HG02759 (cell line): Measurements from ENCODE around the gene DPYSL3.
A peak's percentile ranks its signal among the peaks of the same experiment; 100 is the strongest.

Experiments used
- ATAC-seq: cut with Tn5 transposase; IDR thresholded peaks from one replicate; pipeline ENCODE4 v1.9.1; 2021; ENCODE audit warnings: mild to moderate bottlenecking, moderate library complexity; ENCODE audit not compliant: unreplicated experiment

Gene DPYSL3

DNA sequence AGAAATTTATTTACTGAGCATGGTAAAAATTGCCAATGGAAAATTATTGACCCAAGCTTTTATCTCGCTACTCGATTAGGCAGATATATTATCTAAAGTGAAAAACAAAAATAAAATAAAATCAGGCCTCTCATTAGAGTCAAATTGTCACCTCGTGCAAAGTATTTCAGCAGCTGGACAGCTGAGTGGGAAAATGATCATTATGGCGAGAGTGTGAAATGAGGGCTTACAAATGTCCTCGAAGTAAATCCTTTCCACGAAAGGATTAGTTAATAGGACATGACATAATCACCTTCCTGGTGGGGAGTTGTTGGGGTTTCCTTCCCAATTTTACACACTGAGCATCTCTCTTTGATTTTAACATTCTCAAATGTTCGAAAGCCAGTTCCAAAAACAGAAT is 5.4 kb upstream of the DPYSL3 start:
- no peak for ATAC-seq

DNA sequence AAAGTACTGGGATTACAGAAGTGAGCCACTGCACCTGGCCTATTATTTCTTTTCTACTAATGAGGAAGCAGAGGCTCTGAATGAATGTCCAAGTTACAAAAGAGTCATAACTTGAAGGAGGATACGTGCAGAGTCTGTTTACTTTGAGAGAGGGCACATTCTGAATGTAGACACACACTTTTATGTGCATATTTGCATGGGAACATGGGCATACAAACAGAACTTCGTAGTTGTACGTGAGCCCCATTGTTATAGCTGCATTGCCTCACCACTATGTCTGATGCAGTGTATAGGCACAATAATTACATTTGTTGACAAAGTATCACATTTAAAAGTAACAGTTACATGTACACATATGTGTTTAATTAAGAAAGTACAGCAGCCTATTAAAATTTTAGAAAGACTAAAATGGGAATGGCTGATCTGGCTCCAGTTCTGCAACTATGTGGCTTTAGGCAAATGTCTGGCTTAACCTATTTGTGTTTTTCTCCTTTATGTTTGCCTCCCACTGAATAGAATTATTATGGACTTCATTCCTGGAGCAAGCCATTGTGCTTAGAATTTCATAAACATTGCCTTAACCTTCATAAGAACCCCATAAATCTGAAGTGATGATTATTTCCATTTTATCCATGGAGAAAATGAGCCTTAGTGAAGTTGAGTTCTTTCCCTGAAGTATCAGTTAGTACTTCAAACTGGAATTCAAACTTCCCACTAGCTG is 3.0 kb upstream of the DPYSL3 start:
- no peak for ATAC-seq

DNA sequence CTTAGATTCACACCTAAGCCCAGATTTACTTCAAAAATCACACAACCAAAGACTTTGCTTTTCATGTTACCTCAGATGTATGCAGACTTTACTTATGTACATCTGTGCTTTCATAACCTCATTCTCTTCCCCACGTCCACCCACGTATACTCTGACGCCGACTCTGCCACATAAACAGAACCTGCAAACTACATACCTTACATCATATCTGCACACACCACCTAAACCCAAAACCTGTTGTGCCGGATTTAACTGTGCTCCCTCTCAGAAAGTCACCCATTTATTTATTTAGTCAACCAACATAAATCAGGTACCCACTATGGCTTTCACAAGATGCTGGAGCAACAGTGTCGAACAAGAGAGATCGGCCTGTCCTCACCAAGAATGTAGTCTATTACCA is 1.0 kb upstream of the DPYSL3 start:
- no peak for ATAC-seq

DNA sequence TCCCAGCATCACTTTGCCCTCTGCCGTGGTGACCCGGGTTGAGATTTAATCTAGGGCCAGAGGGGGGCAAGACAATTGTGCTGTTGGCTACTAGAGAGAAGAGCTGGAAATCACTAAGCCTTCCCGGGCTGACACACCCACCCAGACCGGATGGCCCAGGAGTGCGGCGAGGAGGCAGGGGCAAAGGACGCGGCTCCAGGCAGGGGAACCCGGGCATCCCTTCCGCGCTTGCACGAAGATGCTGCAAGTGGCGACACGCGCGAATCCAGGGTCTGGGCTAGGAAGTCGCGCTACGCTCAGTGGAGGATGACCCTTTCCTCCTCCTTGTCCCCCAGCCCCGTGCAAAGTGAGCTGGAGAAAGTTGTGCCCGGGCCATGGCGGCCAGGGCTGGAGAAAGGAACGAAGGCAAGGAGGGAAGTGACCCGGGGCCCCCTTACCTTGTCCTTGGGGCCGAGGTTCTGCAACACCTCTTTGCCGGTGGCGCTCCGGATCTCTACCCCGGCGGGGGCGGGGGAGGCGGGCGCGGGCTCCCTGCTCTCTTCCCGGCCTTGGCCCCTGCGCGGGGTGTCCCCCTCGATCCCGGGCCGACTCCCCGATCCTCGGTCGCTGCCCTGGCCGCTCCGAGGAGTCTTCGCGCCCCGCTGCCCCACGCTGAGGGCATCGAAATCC is 693 bp downstream of the DPYSL3 start:
- ATAC-seq: peak; percentile 25

DNA sequence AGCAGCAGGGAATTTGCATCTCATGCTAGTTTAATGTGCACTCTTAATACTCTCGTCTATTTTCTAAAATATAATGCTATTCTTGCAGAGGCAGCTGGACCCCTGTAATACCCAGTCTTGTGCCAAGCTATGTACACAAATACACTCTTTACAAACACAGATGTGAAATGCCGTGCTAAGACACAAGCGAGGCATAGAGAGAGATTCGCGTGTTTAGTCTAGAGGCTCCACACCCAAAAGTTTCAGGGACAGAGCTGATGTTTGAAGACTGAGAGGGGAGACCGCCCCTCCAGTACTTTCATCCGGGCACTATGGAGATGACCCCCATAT is 1.2 kb downstream of the DPYSL3 start:
- no peak for ATAC-seq

DNA sequence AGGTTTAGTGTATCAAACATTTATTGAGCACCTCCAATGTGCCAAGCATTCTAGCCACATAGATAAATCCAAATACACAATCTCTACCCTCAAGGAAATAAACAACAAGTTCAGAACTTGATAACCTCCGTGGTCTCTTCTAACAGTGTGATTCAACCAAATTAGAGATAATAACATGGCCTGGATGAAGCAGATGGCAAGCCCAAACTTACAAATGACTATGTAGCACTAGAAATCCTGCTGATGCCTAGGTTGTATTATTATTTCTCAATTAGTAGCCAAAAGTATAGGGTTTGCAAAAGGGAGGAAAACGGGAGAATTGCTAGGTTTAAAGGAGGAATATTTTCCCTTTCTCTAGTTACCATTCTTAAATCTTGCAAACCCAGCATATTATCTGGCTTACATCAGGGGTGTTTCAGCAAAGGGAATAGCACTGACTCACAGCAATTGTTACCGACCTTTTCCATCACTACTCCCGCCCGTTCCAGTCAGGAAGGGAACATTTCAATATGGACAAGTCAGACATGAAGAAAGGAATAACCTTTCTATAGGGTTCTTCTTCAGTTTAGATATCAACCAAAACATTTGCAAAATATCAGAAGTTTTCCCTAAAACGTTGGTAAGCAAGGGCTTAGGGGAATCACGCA is 2.3 kb downstream of the DPYSL3 start:
- ATAC-seq: no peak

DNA sequence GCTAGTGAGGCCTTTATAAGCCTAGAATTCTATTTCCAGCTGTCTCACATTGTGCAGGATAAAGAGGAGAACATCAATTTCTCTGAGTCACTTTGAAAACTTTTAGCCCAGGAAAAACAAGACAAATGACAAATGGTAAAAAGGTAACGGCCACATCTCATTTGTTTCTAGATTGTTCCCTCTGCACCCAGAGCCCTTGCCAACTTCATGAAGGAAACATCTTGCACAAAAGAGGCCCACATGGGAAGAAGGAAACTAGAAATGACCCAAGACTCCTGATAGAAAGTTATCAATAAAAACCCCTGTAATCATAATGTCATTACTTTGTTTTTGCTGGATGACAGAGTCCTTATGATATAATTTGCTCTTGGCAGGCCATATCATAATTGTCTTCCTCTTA is 5.3 kb downstream of the DPYSL3 start:
- ATAC-seq: no peak

DNA sequence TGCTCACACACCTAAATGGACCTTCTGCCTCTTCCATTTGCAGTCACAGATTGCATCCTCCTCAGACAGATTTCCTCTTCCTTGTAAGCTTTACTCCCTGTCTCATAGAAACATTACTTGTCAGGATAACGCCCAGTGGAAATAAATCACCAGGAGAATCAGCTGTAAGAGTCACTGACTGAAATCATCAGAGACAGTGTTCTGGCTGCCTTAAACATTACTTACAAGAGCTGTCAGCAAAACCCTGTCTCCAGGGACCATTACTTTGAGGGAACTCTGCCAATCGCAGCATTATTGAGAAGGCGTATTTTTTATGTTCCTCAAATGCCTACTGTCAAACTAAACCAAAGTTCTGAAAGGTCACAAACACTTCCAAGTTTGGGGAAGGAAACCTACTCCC is 5.9 kb downstream of the DPYSL3 start:
- ATAC-seq: no peak

DNA sequence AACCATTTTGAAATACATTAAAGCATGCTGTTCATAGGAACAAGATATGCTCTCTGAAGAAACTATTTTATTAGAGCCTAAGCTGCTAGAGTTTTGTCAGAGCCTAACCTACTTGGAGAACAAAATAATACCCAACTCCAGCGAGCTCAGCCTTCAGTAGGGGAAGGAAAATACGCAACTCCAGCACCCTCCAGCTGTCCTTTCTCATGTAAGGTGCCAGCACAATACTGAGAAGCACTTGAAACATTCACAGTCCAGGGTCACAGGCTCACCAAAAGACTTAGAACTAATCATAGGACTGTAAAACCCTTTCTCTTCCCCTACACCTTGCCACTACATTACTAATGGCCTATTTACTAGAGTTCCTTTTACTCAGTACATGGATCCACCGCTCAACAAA is 18.9 kb downstream of the DPYSL3 start:
- ATAC-seq: no peak

DNA sequence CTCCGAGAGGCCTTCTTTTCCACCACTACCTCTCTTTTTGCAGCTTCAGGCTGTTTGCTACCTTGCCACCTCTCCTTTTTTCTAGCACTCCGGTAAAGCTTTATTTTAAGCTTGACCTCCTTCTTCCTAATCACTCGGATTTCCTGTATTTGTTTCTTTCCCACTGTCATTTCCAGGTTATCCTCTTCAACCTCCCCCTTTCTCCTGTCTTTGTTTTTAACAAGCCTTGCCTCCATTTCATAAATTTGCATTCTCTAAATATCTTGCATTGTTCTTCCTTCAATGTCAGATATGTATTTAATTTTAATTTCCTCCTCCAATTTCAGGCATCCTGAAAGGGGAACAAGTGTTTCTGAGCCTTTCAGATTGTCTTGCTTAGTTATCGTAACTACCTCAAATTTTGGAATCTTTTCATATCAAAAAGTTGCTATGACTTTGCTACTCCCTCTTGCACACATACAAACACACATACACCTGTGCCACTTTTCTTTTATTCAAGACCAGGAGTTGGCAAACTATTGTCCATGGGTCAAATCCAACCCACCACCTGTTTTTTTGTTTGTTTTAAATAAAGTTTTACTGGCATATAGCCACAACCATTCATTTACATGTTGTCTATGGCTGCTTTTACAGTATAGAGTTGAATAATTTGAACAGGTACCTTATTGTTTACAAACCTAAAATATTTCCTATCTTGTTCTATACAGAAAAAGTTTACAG is 22.7 kb downstream of the DPYSL3 start:
- no peak for ATAC-seq

DNA sequence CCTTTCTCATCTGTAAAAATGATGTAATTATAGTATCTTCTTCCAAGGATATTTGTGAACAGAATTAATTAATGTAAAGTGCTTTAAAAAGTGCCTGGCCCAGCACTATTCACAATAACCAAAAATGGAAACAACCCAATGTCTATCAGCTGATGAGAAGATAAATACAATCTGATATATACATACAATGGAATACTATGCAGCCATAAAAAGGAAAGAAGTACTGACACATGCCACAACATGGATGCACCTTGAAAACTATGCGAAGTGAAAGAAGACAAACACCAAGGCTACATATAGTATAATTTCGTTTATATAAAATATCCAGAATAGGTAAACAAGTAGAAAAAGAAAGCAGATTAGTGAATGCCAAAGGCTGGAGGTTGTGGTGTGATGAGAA is 24.1 kb downstream of the DPYSL3 start:
- no peak for ATAC-seq

DNA sequence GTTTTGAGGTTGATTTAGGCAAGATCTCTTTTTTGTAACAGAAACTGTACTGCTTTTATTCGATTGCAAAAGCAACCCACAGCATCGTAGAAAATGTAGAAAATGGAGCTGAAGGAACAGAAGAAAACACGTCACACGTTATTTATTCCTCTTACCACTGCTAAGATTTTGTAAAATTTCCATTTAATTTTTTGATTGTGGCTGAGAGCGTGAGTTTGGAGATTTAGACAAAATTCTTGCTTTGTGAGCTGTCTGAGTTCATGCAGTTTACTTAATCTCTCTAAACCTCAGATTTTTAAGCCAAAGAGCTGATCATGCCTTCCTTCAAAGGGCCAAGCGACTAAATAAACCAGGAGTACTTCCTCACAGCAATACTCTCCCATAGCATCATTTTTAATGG is 24.8 kb downstream of the DPYSL3 start:
- ATAC-seq: no peak

DNA sequence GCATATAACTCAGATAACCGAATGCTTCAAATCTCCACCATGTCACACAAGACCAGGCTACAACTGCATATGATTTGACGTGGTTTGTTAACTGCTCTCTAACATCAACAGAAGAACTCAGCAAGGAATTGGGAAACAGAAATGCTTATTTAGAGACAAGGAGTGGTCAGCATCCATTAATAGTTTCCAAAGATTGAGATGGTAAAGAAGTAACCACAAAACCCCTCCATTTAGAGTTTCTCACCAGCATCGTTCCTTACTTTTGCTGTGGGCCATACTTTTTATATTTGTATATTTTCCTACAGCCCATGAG is 25.2 kb downstream of the DPYSL3 start:
- no peak for ATAC-seq

DNA sequence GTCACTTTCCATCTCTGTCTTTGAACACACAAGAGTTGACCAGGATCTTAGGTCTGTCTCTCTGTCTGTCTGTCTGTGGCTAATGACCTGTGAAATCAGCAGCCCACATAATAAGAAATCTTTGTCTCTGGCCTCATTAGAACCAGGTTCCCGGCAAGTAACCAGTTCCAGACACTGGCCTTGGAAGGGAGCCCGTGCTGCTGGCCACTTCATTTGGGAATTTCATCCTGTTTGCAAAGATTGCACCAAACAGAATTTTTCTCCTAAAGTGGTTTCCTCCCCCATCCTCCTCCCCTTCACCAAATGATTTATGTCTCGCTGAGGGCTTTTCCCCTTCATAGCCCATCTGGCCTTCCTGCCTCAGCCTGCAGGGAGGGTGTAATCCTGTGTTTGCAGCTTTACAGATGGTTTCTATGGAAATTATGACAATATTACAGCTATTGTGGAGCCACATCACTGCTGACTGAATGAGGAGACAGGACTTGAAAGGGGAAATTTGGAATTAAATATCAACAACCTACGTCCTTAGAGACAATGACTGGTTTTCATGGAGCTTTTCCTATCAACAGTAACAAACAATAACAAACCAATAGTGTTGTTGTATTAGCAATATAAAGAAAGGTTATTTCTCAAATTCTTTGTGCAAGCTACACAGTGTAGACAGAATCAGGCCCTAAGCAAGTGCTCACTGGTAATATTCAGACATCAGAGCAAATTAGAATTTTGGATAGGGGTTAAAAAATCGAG is 25.7 kb downstream of the DPYSL3 start:
- ATAC-seq: no peak

DNA sequence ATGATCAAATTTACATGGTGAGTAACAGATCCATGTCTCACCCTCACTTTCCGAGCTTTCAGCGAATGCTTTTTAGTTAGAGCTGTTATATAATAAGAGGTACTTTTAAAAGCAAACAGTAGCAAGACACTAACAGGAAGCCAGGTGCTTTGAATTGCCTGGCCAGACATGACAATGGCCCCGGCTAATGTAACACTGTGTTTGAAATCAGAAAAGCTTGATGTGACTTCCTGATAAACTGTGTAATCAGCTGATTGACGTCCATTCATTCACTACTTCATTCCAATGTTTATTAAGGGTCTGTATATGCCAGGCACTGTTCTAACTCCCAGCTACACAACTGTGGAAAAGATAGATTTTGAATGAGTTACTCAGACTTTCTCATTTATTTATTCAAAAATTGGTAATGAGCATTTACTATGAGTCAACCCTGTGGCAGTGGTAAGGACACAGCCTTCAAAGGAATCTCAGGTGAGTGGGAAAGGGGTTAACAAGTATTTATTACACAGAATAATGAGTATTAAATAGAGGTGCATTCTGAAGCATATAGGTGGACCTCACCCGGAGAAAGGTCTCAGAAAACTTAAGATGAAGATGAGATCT is 26.6 kb downstream of the DPYSL3 start:
- no peak for ATAC-seq

DNA sequence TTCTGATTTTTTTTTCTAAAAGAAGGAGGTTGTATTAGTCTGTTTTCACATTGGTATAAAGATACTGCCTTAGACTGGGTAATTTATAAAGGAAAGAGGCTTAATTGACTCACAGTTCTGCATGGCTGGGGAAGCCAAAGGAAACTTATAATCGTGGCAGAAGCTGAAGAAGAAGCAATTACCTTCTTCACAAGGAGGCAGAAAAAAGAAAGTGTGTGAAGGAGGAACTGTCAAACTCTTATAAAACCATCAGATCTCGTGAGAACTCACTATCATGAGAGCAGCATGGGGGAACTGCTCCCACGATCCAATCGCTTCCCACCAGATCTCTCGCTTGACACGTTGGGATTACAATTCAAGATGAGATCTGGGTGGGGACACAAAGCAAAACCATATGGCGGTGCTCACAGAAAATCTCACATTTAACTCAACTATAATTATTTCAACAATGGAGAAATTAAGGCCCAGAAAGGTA is 27.1 kb downstream of the DPYSL3 start:
- no peak for ATAC-seq

DNA sequence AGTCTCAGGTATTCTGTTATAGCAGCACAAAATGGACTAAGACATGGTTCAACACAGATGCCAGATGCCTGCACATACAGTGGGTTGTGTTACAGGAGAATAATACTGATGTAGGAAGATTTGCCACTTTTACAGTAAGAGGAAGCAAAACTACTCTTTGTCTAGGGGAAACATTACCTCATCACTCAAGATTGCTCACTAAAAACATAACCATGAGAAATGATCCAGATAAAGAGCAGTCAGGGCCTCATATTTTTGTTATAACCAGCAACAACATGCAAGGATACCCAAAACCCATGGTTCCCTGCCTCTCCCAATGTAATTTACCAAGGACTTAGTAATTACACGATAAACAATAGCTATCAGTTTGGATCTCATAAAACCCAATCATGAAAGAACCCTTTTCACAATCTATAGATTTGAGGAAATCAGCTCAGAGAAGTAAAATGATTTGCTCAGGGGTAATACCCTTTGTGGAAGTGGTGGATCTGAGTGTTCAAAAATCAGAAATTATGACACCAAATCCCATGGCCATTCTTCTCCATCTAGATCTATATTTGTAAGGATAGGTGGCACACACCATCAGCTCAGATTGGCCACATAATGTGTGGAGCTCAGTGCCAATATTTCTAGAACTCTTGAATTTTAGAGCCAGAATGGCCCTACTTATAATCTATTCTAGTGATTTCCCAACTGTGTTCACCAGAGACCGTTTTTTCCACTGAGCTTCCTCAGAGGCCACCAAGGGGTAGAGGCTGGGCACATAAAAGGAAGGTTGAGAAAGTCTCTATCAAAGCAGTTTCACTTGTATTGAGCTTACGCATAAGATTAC is 27.8 kb downstream of the DPYSL3 start:
- ATAC-seq: peak; percentile 70

DNA sequence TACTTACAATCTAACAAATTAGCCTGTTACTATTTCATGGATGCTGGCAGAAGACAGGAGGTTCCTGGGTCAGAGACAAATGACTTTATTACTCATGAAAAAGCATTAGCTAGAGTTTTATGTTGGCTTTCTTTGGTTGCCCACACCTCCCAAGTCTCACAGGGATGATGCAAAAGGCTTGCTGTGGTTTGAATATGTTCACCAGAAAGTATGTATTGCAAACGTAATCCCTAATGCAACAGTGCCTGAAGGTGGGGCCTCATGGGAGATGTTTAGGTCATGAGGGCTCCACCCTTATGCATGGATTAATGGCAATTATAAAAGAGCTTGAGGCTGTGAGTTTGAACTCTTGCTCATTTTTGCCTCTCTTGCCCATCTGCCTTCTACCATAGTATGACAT is 28.5 kb downstream of the DPYSL3 start:
- ATAC-seq: peak; percentile 30

DNA sequence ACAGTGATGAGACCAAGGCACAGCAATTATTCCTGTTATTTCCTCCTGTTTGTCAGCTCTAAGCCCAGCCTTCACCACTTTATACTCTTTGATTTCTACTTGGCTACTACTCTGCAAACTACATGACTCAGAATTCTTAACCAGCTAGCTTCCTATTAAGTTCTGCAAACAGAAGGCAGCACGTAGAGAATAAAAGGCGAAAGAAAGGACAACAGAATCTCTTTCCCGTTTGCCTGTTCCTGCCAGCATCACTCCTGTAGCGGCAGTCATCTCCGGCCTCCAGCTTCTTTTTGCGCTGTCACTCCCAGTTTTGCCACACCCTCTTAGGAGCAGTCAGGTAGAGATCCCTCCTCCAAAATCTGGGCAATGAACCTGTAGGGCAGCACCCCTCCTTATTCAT is 29.9 kb downstream of the DPYSL3 start:
- no peak for ATAC-seq

DNA sequence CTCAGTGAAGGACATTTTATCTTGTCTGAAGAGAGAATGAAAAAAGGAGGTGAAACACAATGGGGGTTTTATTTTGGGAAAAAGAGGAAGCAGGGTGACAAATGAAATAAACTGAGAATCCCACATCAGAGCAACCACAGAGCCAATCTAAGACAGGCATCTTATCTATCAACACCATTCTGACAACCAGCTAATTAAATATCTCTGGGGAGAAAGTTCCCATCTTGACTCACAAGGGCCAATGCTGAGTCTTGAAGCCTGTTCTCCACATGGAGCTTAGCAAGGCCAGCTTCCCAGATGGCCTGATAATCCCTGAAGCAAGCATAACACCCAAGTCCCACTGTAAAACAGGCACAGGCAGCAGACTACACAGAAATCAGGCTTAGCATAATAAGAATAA is 30.4 kb downstream of the DPYSL3 start:
- ATAC-seq: no peak
